Neural cell (in vitro differentiated cells): ENCODE data around the gene VOPP1.

ENCODE experiments used
- CTCF ChIP-seq: fragments of 450-650 bp; IDR thresholded peaks from 2 replicates; pipeline ENCODE4 v1.5.1; 2014; ENCODE audit warnings: antibody characterized with exemption, mild to moderate bottlenecking, moderate library complexity; ENCODE audit not compliant: poor library complexity, severe bottlenecking
- POLR2AphosphoS5 ChIP-seq: IDR thresholded peaks from 2 replicates; pipeline ENCODE4 v1.6.1; 2012
- RAD21 ChIP-seq: fragments of 450-650 bp; conservative IDR thresholded peaks from 2 replicates; pipeline ENCODE4 v1.6.1; 2014; ENCODE audit warnings: antibody characterized with exemption, mild to moderate bottlenecking, moderate library complexity
- REST ChIP-seq: IDR thresholded peaks from 2 replicates; pipeline ENCODE4 v1.6.1; 2012; ENCODE audit warnings: borderline replicate concordance
- TAF1 ChIP-seq: IDR thresholded peaks from 2 replicates; pipeline ENCODE4 v1.6.1; 2012; ENCODE audit warnings: low read depth

GRCh38 chr7:55504967-55505658, 67.2 kb downstream of the VOPP1 start:
- TF ChIP-seq CTCF (no peak), REST (no peak), TAF1 (no peak), RAD21 (no peak), POLR2AphosphoS5 (no peak)
